LHCN-M2 (cell line): ENCODE measurements around the gene NID2. TPM values are rescaled to one million over a fixed set of nuclear protein-coding genes. Genes with fewer than 3 reads are reported as not detected.

Experiments
- DNase-seq: peaks from one replicate; pipeline ENCODE4 v3.0.0-alpha.2; 2012; ENCODE audit warnings: low read depth
- total RNA-seq: library from RNA; depleted of rRNA; stranded (reverse); fragments of >200 nt; gene quantifications from 2 replicates; pipeline ENCODE4 v1.2.3, GENCODE V29; 2014

NID2 gene
- total RNA-seq, 1 experiment from 2014 or later, result 11.1 TPM

GRCh38 chr14:52053044-52053443, 15.8 kb downstream of the NID2 start:
- no peak for DNase-seq

GRCh38 chr14:52052288-52052943, 16.4 kb downstream of the NID2 start:
- DNase-seq, result peak; percentile 58

GRCh38 chr14:52051871-52052270, 17.0 kb downstream of the NID2 start:
- peak; percentile 74 for DNase-seq

GRCh38 chr14:52051251-52051650, 17.6 kb downstream of the NID2 start:
- DNase-seq, result no peak

GRCh38 chr14:52049721-52050588, 18.9 kb downstream of the NID2 start:
- DNase-seq, result no peak

DNA sequence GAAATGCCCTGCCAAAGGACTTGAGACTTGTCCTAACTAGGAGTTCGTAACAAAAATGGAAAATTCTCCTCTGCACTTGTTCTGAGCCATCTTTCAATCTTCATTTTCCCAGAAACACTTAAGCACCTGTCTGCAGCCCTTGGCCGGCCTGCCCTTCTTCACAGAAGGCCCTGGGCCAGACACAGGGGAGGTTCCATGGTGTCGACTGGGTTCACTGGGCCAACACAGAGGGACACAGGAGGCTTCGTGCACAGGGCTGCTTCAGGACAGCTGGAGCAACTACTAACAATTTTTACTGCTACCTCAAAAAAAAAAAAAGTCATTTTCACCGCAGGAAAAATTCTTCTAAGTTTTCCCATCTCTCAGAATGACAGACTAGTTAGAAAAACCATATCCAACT, 19.6 kb downstream of the NID2 start:
- DNase-seq, result no peak

DNA sequence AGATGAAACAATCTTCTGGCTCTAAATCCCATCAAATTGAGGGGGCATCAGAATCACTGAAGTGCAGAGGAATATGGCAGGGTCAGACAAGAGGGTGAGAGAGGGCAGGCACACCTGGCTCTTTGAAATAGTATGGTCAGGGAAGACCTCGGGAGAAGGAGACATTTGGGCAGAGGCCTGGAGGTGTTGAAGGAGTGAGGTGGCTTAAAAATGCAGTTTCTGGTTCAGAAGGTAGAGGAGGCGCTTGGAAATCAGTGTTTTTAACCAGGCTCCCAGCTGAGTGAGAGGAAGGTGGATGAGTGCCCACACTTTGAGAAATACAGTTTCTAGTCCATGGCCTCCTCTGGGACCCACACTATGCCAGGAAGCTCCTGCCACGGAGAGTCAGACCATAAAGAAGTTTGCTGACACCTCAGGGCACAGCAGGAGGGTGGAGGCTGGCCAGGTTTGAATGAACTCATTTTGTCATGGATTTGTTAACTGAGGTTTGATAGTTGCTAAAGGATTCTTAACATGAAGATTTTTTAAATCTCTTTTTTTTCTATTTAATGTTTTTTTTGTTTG, 20.1 kb downstream of the NID2 start:
- no peak for DNase-seq

- no peak for DNase-seq
These were observed 20.7 kb downstream of the NID2 start for GRCh38 chr14:52048116-52048515.

- DNase-seq, result no peak
These were observed 22.4 kb downstream of the NID2 start for GRCh38 chr14:52046376-52046917.

DNA sequence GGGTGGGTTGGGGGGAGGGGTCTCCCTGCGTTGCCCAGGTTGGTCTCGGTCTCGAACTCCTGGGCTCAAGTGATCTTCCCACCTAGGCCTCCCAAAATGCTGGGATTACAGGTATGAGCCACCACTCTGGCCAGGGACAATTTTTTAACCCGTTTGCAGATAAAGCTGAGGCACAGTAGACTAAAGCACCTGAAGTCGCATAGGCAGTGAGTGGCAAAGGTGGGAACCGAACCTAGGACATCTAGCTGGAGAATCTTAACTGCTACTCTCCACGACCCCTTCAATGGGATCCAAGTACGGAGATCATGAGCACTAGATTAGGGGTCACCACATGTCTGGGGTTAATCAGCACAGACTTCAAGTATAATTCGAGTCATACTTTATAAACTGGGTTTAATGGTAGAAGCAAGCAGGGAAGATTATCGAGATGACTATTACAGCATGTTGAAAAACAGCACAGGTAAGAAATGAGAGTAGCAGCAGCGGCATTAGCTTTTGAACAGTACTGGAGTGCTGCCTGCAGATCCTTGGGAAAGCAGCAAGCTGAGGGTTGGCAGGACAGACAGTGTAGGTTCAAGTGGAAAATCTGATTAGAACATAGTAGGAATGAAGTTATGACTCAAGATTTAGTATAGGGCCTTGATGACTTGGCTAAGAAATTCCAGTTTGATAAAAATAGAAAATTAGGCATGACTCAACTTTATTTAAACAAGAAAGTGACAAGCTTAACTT, 23.9 kb downstream of the NID2 start:
- DNase-seq, result peak; percentile 67

DNA sequence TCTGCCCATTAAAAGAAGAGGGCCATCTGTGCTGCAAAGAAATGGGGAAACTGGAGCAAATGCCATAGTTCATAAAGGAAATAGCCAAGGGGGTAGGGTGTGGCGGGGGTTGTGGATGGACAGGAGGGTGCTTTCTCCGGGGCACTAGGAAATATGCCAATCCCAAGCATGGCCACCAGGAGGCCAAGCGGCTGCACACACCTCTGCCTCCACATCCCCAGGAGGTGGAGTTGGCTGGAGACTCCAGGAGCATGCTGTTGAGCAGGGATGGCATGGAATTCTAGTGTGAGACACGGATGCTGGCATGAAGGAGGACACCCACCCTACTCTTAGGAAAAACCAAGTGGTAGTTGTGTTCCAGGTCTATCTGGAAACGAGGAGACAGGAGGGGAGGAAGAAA, 25.2 kb downstream of the NID2 start:
- no peak for DNase-seq

DNA sequence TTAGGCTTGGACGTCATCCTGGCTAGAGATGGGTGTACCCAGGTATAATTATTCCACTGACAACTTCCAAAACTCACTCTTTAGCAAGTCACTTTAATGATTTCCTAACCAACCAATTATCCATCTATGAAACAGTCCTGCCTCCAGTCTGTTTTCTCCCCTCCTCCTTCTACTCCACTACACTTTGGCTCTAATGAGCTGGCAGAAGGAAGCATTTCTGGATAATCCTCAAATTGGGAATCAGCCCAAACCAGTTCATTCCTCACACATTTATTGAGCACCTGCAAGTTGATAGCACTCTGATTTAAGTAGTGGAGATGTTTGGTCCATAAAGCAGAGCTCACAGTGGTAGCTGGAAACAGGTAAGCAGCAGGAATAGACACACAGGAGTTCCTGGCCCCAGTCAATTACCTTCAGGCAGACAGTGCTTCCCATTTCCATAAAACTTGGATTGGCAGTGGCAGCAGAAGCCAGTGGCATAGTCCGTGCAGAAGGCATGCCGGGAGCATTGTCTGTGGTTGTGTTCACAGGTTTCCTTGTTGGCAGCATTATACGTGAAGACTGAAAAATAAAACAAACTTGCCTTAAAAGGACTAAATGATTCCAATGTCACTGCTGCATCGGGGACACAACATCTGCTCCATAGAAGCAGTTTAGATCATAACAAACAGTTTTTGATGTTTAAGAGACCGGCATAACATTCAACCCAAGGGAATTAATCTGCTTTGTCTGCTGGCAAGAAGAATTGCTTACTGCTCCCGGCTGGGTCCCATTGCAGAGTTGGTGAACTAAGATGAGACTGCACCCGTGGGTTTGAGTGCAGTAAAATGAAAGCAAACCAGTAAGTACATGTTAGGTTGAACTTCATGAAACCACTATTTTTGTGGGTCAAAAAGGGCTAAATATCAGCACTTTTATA, 26.2 kb downstream of the NID2 start:
- no peak for DNase-seq

DNA sequence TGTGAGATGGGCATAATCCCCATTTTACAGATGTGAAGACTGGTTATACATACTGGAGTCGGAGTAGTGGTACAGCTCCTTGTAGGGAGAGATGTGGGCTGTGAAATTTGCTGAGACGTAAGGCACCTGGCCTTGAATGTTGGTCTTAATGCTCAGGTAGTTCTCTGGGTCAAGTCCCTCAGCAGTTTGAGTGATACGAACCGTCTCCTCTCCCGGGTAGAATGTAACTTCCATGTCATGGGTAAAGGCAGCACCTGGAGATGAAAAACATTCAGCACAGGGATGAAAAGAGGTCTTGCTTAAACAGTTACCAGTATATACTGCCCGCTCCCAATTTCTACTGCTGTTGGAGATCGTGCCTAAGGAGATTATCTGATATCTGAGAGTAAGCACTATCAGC, 28.3 kb downstream of the NID2 start:
- DNase-seq, result no peak

GRCh38 chr14:52039124-52039815, 29.6 kb downstream of the NID2 start:
- DNase-seq, result no peak

DNA sequence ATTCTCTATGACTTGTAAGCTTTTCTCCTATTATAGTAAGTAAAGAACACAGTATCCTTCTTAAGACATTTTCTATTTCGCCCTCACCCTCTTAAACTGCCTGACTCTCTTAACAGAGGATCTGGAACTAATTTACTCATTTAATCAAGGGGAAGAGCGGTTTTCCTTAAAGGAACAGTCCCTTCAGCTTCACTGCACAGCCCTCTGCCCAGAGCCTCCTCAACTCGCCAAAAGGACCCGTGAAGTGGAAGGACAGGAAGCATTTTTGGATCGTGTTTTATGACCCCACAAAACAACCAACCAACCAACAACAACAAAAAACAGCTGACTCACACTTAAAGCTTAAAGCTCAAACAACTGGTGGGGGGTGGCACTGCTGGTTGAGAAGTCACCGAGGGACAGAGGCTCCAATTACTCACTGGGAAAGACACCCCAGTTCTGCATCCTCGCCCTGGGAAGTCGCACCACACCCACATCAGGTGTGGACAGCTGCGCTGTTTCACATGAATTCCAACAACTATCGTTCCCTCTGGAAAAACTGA, 35.7 kb downstream of the NID2 start:
- peak; percentile 85 for DNase-seq

- peak; percentile 37 for DNase-seq
These were observed 36.6 kb downstream of the NID2 start for GRCh38 chr14:52032204-52032801.

GRCh38 chr14:52031781-52032180, 37.1 kb downstream of the NID2 start:
- peak; percentile 79 for DNase-seq

GRCh38 chr14:52029881-52030280, 39.0 kb downstream of the NID2 start:
- no peak for DNase-seq

GRCh38 chr14:52026901-52027300, 42.0 kb downstream of the NID2 start:
- DNase-seq, result no peak
